HCT116 (cell line): ENCODE data around the gene MYADML2.

Experiments
- EZH2 ChIP-seq: fragments of 200-600 bp; sonication (generic); IDR thresholded peaks from 2 replicates; pipeline ENCODE4 v1.6.1; 2017; ENCODE audit warnings: antibody characterized with exemption, mixed run types
- POLR2A ChIP-seq: IDR thresholded peaks from 2 replicates; pipeline ENCODE4 v1.7.0; 2011; ENCODE audit warnings: borderline replicate concordance; ENCODE audit not compliant: insufficient read depth, insufficient read length; ENCODE audit errors: extremely low read depth
- TF ChIP-seq, protein P1 (sequence below), 3 experiments: fragments of 200-600 bp in 1 of 3; sonication (generic) in 1 of 3; IDR thresholded peaks in 2 of 3; conservative IDR thresholded peaks in 1 of 3; 2 replicates each; pipeline ENCODE4 v1.5.1; 2012 to 2017; ENCODE audit warnings: low read depth in 2 of 3, low read length in 2 of 3, antibody characterized with exemption in 1 of 3, borderline replicate concordance in 1 of 3, control low read depth in 1 of 3, mild to moderate bottlenecking in 1 of 3, mixed read lengths in 1 of 3, mixed run types in 1 of 3, moderate library complexity in 1 of 3; ENCODE audit not compliant: insufficient read depth in 1 of 3

DNA sequence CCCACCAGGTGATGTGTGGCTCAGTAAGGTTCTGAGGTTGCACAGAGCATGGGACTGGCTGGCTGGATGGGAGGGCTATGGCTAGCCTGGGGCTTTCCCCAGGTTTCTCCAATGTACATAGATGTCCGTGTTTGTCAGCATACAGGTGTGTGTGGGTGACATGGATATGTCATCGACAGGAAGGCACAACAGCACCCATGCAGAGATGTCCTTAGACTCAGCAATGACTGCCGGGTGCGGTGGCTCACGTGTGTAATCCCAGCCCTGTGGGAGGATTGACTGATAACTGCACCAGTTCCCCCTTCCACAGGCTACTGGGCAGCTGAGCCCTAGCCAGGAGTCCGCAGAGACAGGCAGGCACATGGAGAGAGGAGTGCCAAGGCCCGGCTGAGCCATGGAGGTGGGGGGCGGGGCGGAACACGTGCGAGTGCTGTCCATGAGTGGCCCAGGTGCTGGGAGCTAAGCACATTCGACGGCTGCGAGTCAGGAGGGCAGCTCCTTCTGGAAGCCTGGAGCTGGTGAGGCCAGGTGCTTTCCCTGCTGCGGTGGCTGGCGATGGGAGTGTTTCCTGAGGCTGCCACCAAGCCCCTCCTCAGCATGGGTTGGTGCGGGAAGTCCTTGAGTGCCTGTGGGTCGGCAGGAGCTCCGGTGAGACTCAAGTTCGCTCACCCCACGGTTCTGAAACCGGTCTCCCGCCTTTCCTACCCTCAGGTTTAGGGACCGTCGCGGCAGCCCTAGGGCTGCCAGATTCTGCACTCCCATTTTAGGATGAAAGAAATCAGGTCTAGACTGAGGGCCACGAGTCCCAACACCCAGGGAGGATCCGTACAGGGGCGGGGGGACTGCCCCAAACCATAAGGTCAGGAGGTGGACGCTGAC, 29.5 kb upstream of the MYADML2 start:
- TF ChIP-seq EZH2 (no peak), POLR2A (no peak)
- TF ChIP-seq, protein P1, sequence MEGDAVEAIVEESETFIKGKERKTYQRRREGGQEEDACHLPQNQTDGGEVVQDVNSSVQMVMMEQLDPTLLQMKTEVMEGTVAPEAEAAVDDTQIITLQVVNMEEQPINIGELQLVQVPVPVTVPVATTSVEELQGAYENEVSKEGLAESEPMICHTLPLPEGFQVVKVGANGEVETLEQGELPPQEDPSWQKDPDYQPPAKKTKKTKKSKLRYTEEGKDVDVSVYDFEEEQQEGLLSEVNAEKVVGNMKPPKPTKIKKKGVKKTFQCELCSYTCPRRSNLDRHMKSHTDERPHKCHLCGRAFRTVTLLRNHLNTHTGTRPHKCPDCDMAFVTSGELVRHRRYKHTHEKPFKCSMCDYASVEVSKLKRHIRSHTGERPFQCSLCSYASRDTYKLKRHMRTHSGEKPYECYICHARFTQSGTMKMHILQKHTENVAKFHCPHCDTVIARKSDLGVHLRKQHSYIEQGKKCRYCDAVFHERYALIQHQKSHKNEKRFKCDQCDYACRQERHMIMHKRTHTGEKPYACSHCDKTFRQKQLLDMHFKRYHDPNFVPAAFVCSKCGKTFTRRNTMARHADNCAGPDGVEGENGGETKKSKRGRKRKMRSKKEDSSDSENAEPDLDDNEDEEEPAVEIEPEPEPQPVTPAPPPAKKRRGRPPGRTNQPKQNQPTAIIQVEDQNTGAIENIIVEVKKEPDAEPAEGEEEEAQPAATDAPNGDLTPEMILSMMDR (IDR thresholded peaks at IDR 0.05 in 2 of 3, conservative IDR thresholded peaks at IDR 0.05 in 1 of 3; ENCODE audit: borderline replicate concordance in 1 of 3, insufficient read depth in 1 of 3, low read depth in 2 of 3, low read length in 2 of 3) = no peak
